ENCODE results near the gene ABCD2.

The ABCD2 gene

GRCh38 chr12:39526974-39527373 is 92.6 kb downstream of the ABCD2 start:
- no peak for TF ChIP-seq POLR2AphosphoS5 (IDR thresholded peaks at IDR 0.05; ENCODE audit: low read depth, low read length)
- TF ChIP-seq REST (IDR thresholded peaks at IDR 0.05; ENCODE audit: insufficient read depth in 1 of 2, low read depth in 2 of 2, low read length in 2 of 2), result no peak
- no peak for TF ChIP-seq FOXP2 (optimal IDR thresholded peaks at IDR 0.05; ENCODE audit: borderline replicate concordance, extremely low read depth, extremely low read length, insufficient read depth)
- no peak for TF ChIP-seq SIN3A (IDR thresholded peaks at IDR 0.05; ENCODE audit: borderline replicate concordance, insufficient read depth, low read length)
- TF ChIP-seq TAF1 (IDR thresholded peaks at IDR 0.05; ENCODE audit: borderline replicate concordance, insufficient read depth, low read length), result no peak

GRCh38 chr12:39510001-39510400 is 109.6 kb downstream of the ABCD2 start:
- TF ChIP-seq FOXP2 (optimal IDR thresholded peaks at IDR 0.05; ENCODE audit: borderline replicate concordance, extremely low read depth, extremely low read length, insufficient read depth) (no peak), TAF1 (IDR thresholded peaks at IDR 0.05; ENCODE audit: borderline replicate concordance, insufficient read depth, low read length) (no peak)

- TF ChIP-seq FOXP2 (optimal IDR thresholded peaks at IDR 0.05; ENCODE audit: borderline replicate concordance, extremely low read depth, extremely low read length, insufficient read depth) (no peak), POLR2AphosphoS5 (IDR thresholded peaks at IDR 0.05; ENCODE audit: low read depth, low read length) (no peak), TAF1 (IDR thresholded peaks at IDR 0.05; ENCODE audit: borderline replicate concordance, insufficient read depth, low read length) (no peak), REST (IDR thresholded peaks at IDR 0.05; ENCODE audit: insufficient read depth in 1 of 2, low read depth in 2 of 2, low read length in 2 of 2) (no peak), SIN3A (IDR thresholded peaks at IDR 0.05; ENCODE audit: borderline replicate concordance, insufficient read depth, low read length) (no peak)
Observed at GRCh38 chr12:39505554-39505953, 114.0 kb downstream of the ABCD2 start.

- TF ChIP-seq REST (IDR thresholded peaks at IDR 0.05; ENCODE audit: insufficient read depth in 1 of 2, low read depth in 2 of 2, low read length in 2 of 2) (no peak), POLR2AphosphoS5 (IDR thresholded peaks at IDR 0.05; ENCODE audit: low read depth, low read length) (no peak), TAF1 (IDR thresholded peaks at IDR 0.05; ENCODE audit: borderline replicate concordance, insufficient read depth, low read length) (no peak), SIN3A (IDR thresholded peaks at IDR 0.05; ENCODE audit: borderline replicate concordance, insufficient read depth, low read length) (no peak), FOXP2 (optimal IDR thresholded peaks at IDR 0.05; ENCODE audit: borderline replicate concordance, extremely low read depth, extremely low read length, insufficient read depth) (no peak)
Observed at GRCh38 chr12:39505023-39505422, 114.6 kb downstream of the ABCD2 start.

- no peak for TF ChIP-seq REST (IDR thresholded peaks at IDR 0.05; ENCODE audit: insufficient read depth in 1 of 2, low read depth in 2 of 2, low read length in 2 of 2)
- no peak for TF ChIP-seq TAF1 (IDR thresholded peaks at IDR 0.05; ENCODE audit: borderline replicate concordance, insufficient read depth, low read length)
- no peak for TF ChIP-seq POLR2AphosphoS5 (IDR thresholded peaks at IDR 0.05; ENCODE audit: low read depth, low read length)
- no peak for TF ChIP-seq FOXP2 (optimal IDR thresholded peaks at IDR 0.05; ENCODE audit: borderline replicate concordance, extremely low read depth, extremely low read length, insufficient read depth)
- TF ChIP-seq SIN3A (IDR thresholded peaks at IDR 0.05; ENCODE audit: borderline replicate concordance, insufficient read depth, low read length), result no peak
Observed at GRCh38 chr12:39503439-39503838, 116.2 kb downstream of the ABCD2 start.

All from PFSK-1 (cell line).